Measurements from ENCODE around the gene DLG1. TPM values are rescaled to one million over a fixed set of nuclear protein-coding genes. Genes with fewer than 3 reads are reported as not detected.

The DLG1 gene
- total and polyA plus RNA-seq, 4 donors = 12.7 to 51.2 (median 22.3) TPM

DNA sequence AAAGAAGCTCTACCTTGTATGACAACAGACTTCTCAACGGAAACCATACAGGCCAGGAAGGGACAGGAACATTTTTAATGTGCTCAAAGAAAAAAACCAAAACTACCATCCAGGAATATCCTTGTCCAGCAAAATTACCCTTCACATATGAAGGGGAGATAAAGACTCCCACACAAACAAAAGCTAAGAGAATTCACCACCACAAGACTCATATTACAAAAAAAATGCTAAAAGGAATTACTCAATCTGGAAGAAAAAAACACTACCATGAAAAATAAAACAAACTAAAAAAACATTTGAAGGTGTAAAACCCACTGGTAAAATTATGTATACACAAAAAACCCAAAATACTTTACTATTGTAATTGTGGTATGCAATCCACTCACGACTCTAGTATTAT, 57.2 kb downstream of the DLG1 start:
- DNase-seq (ENCODE audit: low spot score) = no peak
- 94% methylated on average over 2 of the region's 2 CpGs for WGBS
- Histone ChIP-seq H3K4me1 (ENCODE audit: control insufficient read depth in 4 of 4, insufficient read depth in 4 of 4, low read length in 3 of 4) (peaks cover 4 to 16% (median 7%) of the 10 kb centered on the region in 4 donors), H3K9me3 (ENCODE audit: control insufficient read depth in 4 of 4, low read length in 3 of 4) (peaks cover 4 to 14% (median 6%) of the 10 kb centered on the region in 4 donors), H3K27ac (ENCODE audit: low read depth in 1 of 2, low read length in 2 of 2) (no peak overlapping the region), H3K36me3 (ENCODE audit: control insufficient read depth in 4 of 4, insufficient read depth in 3 of 4, low read depth in 1 of 4, low read length in 3 of 4) (peaks cover 0 to 19% (median 8%) of the 10 kb centered on the region in 4 donors), H3K9ac (ENCODE audit: low read depth in 1 of 2, low read length in 2 of 2) (no peak overlapping the region), H3K4me3 (ENCODE audit: low read depth in 1 of 3, low read length in 3 of 3) (no peak overlapping the region), H3K27me3 (ENCODE audit: control insufficient read depth in 4 of 4, insufficient read depth in 4 of 4, low read length in 3 of 4) (no peaks in the 10 kb centered on the region)
- TF ChIP-seq FOXA2 (IDR thresholded peaks at IDR 0.05) = no peak
- TF ChIP-seq, protein P1, sequence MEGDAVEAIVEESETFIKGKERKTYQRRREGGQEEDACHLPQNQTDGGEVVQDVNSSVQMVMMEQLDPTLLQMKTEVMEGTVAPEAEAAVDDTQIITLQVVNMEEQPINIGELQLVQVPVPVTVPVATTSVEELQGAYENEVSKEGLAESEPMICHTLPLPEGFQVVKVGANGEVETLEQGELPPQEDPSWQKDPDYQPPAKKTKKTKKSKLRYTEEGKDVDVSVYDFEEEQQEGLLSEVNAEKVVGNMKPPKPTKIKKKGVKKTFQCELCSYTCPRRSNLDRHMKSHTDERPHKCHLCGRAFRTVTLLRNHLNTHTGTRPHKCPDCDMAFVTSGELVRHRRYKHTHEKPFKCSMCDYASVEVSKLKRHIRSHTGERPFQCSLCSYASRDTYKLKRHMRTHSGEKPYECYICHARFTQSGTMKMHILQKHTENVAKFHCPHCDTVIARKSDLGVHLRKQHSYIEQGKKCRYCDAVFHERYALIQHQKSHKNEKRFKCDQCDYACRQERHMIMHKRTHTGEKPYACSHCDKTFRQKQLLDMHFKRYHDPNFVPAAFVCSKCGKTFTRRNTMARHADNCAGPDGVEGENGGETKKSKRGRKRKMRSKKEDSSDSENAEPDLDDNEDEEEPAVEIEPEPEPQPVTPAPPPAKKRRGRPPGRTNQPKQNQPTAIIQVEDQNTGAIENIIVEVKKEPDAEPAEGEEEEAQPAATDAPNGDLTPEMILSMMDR (IDR thresholded peaks at IDR 0.05; ENCODE audit: low read depth, low read length, missing input control) = no peak
- TF ChIP-seq, protein P2, sequence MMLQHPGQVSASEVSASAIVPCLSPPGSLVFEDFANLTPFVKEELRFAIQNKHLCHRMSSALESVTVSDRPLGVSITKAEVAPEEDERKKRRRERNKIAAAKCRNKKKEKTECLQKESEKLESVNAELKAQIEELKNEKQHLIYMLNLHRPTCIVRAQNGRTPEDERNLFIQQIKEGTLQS (IDR thresholded peaks at IDR 0.05) = no peak
- TF ChIP-seq, protein P3, sequence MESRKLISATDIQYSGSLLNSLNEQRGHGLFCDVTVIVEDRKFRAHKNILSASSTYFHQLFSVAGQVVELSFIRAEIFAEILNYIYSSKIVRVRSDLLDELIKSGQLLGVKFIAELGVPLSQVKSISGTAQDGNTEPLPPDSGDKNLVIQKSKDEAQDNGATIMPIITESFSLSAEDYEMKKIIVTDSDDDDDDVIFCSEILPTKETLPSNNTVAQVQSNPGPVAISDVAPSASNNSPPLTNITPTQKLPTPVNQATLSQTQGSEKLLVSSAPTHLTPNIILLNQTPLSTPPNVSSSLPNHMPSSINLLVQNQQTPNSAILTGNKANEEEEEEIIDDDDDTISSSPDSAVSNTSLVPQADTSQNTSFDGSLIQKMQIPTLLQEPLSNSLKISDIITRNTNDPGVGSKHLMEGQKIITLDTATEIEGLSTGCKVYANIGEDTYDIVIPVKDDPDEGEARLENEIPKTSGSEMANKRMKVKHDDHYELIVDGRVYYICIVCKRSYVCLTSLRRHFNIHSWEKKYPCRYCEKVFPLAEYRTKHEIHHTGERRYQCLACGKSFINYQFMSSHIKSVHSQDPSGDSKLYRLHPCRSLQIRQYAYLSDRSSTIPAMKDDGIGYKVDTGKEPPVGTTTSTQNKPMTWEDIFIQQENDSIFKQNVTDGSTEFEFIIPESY (IDR thresholded peaks at IDR 0.05) = no peak
- TF ChIP-seq TAF1 (conservative IDR thresholded peaks at IDR 0.05) = no peak

DNA sequence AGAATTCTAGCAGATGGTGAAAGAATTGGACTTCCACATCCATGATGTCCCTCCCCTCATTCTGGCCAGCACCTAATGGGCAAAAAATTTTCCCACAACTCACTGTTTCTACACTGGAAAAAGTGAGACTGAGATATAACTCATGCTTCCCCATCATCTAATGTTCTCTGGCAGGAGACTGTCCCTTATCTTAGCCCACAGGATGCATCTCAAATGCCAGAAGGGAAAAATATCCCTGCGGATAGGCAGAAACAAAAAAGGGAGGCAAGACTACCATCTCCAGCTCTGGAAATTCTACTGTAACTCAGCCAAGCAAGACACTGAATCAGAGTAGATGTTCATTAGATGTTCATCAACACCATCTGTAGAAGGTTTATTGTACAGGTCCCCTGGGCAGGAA, 58.6 kb downstream of the DLG1 start:
- peaks cover 4 to 14% (median 6%) of the 10 kb centered on the region in 4 donors for H3K9me3 ChIP-seq (ENCODE audit: control insufficient read depth in 4 of 4, low read length in 3 of 4)
- peaks cover 0 to 19% (median 8%) of the 10 kb centered on the region in 4 donors for H3K36me3 ChIP-seq (ENCODE audit: control insufficient read depth in 4 of 4, insufficient read depth in 3 of 4, low read depth in 1 of 4, low read length in 3 of 4)
- no peak for DNase-seq (ENCODE audit: low spot score)
- H3K4me1 ChIP-seq (ENCODE audit: control insufficient read depth in 4 of 4, insufficient read depth in 4 of 4, low read length in 3 of 4) = peaks cover 11 to 29% (median 14%) of the 10 kb centered on the region in 4 donors
- no peak overlapping the region for H3K27ac ChIP-seq (ENCODE audit: low read depth in 1 of 2, low read length in 2 of 2)
- 87% methylated on average over 1 of the region's 1 CpG for WGBS
- no peak overlapping the region for H3K9ac ChIP-seq (ENCODE audit: low read depth in 1 of 2, low read length in 2 of 2)
- no peak overlapping the region for H3K4me3 ChIP-seq (ENCODE audit: low read depth in 1 of 3, low read length in 3 of 3)
- no peaks in the 10 kb centered on the region for H3K27me3 ChIP-seq (ENCODE audit: control insufficient read depth in 4 of 4, insufficient read depth in 4 of 4, low read length in 3 of 4)
- TF ChIP-seq, protein P4, sequence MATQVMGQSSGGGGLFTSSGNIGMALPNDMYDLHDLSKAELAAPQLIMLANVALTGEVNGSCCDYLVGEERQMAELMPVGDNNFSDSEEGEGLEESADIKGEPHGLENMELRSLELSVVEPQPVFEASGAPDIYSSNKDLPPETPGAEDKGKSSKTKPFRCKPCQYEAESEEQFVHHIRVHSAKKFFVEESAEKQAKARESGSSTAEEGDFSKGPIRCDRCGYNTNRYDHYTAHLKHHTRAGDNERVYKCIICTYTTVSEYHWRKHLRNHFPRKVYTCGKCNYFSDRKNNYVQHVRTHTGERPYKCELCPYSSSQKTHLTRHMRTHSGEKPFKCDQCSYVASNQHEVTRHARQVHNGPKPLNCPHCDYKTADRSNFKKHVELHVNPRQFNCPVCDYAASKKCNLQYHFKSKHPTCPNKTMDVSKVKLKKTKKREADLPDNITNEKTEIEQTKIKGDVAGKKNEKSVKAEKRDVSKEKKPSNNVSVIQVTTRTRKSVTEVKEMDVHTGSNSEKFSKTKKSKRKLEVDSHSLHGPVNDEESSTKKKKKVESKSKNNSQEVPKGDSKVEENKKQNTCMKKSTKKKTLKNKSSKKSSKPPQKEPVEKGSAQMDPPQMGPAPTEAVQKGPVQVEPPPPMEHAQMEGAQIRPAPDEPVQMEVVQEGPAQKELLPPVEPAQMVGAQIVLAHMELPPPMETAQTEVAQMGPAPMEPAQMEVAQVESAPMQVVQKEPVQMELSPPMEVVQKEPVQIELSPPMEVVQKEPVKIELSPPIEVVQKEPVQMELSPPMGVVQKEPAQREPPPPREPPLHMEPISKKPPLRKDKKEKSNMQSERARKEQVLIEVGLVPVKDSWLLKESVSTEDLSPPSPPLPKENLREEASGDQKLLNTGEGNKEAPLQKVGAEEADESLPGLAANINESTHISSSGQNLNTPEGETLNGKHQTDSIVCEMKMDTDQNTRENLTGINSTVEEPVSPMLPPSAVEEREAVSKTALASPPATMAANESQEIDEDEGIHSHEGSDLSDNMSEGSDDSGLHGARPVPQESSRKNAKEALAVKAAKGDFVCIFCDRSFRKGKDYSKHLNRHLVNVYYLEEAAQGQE (IDR thresholded peaks at IDR 0.05) = no peak
- no peak for TF ChIP-seq RAD21 (IDR thresholded peaks at IDR 0.05)
- TF ChIP-seq, protein P3 (IDR thresholded peaks at IDR 0.05) = no peak

Data from liver (tissue), 9 donors.